ENCODE data around the gene NET1.

NET1 gene

DNA sequence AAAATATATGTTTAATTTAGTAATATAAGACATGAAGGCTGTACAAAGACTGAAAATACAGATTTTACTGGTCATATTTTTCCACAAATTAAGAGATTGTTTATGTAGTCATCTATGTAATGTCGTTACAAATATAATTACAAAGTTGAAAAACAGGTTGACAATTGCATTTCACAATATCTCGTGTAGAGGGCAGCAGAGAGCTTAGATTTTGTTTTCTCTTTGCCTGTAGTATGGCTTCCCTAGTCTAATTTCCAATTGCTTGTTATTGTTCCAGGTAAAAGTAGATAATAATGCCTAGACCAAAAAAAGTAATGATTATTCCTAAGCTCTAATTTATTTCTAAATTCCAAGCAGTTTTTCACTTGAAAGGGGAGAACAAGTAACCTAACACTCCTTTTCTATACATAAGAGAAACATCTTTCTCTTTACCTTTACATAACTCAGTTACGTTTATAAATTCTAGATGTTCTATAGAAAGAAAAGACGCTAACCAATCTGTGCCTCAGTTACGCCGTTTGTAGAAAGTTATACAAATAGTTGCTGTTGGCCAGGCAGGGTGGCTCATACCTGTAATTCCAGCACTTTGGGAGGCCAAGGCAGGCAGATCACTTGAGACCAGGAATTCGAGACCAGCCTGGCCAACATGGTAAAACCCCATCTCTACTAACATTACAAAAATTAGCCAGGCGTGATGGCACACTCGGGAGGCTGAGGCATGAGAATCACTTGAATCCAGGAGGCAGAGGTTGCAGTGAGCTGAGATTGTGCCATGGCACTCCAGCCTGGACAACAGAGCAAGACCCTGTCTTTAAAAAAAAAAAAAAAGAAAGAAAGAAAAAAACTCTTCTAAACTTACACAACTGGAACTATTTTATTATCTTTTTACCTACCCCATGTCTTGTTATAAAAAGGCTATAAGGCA, 30.0 kb downstream of the NET1 start:
- DNase-seq (ENCODE audit: low read depth in 3 of 3, low spot score in 1 of 3) = no peak

DNA sequence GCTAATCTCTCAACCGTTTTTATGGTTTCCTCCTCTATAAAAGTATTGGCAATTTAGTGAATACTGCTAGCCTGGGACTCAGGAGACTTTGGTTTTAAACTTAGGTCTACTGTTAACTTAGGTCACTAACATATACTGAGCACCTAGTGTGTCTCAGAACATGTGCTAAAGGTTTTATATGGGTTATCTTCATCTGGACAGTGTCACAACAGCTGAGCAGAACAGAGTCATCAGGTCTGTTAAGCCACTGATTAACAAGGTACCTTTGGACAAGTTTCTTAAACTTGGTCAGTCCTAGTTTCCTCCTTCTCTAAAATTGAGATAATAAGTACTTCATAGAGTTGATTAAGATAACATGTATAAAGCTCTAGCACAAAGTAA, 30.6 kb downstream of the NET1 start:
- no peak for DNase-seq (ENCODE audit: low read depth in 3 of 3, low spot score in 1 of 3)

DNA sequence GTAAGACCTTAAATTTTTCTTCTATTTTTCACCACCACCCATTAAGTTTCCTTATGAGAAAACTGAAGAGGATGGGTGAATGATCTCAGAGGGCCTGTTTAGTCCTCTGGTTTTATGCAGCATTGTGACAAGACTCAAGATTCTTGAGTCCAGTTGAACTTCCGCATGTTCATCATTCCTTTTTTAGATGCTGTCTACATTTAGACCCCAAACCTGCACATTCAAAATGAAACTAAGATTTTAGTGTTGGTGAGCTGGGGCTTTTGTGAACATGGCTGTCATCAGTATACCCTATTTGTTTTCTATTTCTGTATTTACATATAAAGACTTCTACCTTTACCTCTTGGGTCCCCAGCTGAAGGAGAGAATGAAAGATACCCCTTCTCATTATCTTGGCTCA, 31.1 kb downstream of the NET1 start:
- DNase-seq (ENCODE audit: low read depth in 3 of 3, low spot score in 1 of 3) = no peak

DNA sequence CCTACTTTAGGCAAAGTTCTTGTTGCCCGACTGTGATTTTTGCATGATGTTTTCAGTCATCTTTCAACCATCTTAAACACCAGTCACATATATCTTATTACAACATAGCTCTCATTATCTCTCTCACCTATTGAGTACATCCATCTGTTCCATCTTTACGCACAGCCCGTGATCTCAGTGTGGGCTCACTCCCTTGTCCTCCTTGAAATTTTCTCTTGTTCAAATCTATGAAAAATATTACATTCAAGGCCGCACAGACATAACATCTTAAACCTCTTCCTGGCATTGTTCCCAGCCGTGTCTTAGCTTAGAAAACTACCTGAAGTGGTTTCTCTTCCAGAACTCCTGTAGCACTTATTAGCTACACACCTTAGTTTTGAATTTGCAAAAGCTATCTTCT, 32.6 kb downstream of the NET1 start:
- DNase-seq (ENCODE audit: low read depth in 3 of 3, low spot score in 1 of 3) = no peak

DNA sequence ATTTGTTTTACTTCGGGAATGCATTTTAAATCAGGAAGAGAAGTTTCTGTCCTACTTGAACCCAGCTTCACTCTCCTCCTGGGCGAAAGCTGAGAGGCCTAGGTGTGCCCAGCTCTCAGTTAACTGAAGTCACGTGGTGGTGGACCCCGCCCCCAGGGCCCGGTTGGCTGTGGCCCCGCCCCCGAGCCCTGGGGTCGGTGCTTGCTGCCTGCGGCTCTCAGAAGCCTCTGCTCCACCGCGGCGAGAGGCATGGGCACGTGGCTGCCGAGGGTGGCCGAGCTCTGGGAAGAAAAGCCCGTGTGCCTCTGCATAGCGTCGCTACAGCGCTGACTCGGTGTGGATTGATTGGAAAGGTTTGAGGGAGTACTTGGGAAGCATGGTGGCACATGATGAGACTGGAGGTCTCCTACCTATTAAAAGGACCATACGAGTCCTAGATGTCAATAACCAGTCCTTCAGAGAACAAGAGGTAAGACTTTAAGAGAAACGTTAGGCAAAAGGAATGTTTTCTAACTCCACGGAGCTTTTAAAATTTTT, 34.1 kb downstream of the NET1 start:
- peak; percentile 27 to 71 (median 50) for DNase-seq (ENCODE audit: low read depth in 3 of 3, low spot score in 1 of 3)

DNA sequence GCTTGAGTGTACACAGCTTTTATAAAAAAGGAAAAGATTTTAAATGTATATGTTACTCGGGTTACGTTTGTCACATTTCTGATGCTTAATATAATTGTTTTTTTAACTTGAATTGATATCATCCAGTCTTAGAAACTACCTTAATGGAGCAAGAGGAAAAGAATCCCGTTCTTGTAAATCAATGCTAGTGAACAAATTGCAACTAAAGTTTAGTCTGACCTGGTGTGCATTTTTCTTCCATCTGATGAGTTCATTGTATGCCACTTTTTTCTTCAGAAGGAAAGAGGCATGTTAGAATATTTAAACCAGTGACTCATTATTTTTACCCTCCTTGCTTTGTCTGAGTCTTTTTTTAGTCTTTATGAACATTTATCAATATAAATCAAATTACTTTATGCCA, 34.7 kb downstream of the NET1 start:
- no peak for DNase-seq (ENCODE audit: low read depth in 3 of 3, low spot score in 1 of 3)

DNA sequence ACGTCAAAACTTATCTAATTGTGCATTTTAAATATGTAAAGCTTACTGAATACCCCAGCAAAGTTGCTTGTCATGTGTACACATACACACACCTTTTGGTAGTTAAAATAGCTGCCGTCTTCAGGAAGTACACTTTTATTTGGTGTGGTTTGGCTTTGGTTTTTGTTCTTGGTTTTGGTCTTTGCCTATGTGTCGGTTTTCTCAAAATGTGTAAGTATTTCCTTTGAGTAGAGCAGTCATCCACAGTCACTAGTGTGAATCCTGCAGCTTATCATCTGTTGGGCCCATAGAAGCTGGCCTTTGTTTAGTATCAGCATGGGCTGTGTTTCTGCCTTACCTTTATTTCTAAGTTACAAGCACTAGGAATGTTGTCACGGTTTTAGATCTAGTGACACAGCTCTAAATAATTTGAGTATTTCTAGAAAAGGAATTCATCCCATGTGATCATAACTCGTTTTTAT, 35.3 kb downstream of the NET1 start:
- DNase-seq (ENCODE audit: low read depth in 3 of 3, low spot score in 1 of 3) = no peak

DNA sequence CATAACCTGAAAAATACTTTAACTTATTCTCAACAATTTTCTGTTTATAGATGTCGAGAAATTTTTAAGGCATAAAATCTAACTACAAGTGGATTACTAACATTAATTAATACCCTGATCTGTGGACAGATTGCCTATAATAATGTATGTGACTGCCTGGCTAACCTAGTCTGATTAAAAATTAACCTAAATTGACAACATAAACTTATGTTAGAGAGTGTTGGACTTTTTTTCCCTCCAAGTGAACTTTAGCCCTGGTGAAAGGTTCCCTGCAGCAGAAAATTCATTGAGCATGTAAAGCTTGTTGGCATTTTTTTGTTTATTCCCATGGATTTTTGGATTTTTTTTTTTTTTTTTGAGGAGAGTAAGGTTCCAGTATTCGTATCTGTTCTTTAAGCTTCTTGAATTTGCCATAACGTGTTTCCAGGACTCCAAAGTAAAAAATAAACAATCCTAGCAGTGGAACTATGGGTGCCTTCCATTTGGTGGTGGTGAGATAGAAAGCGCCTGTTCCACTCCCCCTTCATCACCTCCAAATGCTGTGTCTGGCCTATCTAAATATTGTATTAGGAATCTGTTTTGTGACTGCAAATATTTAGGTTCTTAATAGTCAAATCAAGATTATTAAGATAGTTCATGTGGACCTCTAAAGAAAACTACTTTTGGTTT, 36.1 kb downstream of the NET1 start:
- DNase-seq (ENCODE audit: low read depth in 3 of 3, low spot score in 1 of 3) = no peak

DNA sequence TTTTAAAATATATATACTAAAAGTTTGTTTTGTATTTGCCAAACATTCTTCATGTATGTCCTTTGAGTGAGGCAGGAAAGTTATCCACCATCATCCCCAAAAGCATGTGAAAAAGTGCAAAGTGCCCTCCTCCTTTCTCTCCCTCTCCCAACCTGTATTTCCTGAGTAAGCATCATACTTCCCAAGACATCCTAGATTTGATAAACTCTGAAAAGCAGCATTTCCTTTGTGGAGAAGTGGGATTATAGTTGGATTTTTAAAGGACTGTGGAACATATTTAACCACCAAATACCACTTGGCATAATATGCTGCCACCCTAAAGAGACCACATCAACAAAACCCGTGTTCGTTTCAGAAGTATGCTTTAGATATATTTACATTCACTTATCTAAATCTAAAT, 36.9 kb downstream of the NET1 start:
- DNase-seq (ENCODE audit: low read depth in 3 of 3, low spot score in 1 of 3) = no peak

DNA sequence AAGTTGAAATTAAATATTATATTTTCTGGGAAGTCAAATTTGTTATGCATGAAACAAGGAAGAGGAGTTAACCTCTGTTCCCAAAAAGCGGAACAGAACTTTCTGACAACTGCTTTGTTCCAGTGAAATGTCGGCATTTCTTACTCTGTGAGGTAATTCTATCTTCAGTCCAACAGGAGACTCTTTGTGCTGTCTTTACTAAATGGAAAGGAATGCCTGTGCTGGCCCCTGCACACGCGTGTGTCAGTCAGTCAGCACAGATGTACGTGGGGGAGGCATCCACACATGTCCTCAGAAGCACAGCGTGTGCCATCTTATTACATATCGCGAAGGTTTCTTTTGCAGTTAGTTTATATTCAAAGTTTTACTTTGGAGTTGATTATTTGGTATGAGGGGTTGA, 37.5 kb downstream of the NET1 start:
- no peak for DNase-seq (ENCODE audit: low read depth in 3 of 3, low spot score in 1 of 3)

DNA sequence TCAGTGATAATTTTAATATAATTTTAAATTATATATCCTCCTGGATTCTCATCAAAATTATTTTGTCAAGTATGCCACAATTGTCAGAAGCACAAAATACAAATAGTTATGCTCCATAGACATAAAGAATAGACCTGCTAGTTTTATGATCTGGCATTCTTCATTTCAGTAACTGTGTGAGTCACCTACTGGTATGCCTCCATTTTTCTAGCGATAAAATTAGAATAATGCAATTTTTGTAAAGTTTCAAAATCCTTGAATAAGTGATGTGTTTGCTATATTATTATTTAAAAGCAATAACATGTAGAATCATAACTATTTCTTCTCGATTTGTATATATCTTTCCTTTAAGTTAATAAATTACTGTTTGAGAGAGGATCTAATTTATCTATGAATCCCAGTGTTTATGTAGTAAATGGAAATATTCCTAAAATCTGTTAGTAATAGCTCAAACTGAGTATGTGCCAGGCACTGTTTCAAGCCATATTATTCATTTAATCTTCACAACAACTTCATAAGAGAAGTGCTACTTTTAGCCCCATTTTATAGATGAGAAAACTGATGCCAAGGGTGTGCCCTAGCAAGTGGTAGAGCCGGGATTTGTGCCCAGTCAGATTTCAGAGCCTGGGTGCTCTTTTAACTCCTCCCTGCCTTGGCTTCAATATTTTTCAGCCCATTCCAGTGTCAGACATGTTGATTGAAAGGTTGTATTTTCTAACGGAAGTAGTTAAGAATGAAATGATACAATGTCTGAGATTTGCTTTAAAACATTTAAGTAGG, 38.4 kb downstream of the NET1 start:
- DNase-seq (ENCODE audit: low read depth in 3 of 3, low spot score in 1 of 3) = no peak

DNA sequence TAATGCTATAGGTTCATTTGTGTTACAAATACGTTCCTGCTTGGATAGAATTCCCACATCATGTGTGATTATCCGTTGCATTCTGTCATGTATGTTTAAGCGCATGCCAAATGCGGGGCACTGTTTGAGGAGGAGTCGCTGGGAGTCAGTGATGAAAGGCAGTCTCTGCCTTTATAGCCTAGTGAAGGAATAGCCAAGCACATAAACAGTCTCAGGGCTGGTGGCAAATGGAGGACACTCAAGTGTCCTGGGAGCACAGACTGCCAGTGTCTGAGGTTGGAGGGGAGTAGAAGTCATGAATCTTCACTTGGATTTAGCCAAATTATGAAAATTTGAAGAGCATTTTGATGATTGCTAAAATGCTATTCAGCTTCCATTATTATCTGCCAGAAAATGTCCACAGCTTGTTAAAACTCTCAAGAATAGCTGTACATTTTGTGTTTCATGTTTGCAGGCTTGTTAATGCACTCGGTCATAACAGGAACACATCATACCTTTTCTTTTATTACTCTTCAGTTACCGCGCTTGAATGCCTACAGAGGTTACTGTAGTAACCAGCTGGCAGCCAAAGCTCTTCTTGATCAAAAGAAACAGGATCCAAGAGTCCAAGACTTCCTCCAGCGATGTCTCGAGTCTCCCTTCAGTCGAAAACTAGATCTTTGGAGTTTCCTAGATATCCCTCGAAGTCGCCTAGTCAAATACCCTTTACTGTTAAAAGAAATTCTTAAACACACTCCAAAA, 41.6 kb downstream of the NET1 start:
- DNase-seq (ENCODE audit: low read depth in 3 of 3, low spot score in 1 of 3) = no peak

DNA sequence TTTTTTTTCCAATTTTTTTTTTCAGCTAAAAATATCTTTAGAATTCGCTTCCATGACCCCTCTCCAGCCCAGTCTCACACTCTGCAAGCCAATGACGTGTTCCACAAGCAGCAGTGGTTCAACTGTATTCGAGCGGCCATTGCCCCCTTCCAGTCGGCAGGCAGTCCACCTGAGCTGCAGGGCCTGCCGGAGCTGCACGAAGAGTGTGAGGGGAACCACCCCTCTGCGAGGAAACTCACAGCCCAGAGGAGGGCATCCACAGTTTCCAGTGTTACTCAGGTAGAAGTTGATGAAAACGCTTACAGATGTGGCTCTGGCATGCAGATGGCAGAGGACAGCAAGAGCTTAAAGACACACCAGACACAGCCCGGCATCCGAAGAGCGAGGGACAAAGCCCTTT, 44.2 kb downstream of the NET1 start:
- DNase-seq (ENCODE audit: low read depth in 3 of 3, low spot score in 1 of 3) = no peak

DNA sequence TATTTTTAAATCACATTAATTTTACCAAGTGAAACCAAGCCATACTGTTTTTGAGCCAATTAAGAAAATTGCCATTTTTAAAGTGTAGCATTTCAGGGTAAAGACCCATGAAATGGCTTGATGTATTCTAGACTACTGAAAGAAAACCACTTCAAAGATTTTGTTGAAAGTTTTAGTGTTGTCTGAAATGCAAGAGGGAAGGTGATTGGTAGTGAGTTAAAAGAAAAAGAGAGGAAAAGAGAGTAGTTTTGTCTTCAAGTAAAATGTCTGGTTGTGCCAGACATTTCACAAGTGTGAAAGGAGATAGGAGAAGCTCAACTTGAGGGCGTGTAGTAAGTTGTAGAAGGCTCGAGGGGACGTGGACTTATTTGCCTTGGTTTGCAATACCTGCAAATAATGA, 45.4 kb downstream of the NET1 start:
- DNase-seq (ENCODE audit: low read depth in 3 of 3, low spot score in 1 of 3) = no peak

DNA sequence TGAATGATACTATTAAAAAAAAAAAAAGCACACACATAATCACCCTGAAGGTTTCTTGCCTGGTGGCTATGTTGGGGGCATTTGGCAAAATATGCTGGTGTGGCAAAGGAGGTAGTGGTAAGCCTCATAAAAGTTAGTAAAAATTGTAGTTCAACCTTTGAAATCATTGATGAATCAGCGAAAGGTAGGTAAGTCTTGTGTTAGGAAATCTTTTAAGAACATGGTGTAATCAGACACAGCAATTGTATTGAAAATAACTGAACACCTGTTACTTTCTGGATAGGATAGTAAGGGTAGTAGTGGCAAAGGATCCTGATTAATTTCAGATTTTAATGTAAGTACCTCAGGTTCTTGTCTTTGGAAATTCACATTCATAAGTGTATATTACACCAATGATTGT, 46.1 kb downstream of the NET1 start:
- DNase-seq (ENCODE audit: low read depth in 3 of 3, low spot score in 1 of 3) = no peak

DNA sequence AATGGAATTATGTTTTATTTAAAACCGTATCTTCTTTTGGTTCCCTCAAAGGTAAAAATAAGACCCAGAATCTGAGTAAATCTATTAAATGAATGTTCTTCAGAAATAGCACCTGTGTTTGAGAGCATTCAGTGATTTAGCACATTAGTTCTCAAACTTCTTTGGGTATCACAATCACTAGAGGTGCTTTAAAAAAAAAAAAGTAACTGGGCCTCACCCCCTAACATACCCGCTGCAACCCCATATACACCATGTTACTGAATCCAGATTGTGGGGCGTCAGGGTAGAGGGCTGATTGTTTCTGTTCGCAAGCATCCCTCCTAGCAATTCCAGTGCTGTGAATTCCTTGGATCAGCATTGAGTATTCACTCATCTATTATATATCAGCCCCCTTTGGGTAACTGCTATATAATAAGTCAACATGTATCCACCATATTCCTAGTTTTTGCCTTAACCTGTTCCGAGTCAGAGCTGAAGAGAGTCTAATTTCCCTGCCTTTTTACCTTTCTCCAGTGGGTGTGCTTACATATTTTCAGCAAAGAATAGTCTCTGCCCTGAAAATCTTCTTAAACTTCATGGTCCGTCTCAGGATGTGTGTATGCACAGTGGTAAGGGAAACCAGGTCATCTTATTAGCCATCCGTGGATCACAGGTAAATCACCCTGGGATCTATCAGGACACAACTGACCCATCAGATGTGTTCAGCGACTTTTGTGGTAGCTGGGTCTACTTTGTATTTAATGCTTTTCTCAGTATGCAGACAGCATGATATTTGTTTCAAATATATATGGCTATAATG, 46.8 kb downstream of the NET1 start:
- DNase-seq (ENCODE audit: low read depth in 3 of 3, low spot score in 1 of 3) = no peak

DNA sequence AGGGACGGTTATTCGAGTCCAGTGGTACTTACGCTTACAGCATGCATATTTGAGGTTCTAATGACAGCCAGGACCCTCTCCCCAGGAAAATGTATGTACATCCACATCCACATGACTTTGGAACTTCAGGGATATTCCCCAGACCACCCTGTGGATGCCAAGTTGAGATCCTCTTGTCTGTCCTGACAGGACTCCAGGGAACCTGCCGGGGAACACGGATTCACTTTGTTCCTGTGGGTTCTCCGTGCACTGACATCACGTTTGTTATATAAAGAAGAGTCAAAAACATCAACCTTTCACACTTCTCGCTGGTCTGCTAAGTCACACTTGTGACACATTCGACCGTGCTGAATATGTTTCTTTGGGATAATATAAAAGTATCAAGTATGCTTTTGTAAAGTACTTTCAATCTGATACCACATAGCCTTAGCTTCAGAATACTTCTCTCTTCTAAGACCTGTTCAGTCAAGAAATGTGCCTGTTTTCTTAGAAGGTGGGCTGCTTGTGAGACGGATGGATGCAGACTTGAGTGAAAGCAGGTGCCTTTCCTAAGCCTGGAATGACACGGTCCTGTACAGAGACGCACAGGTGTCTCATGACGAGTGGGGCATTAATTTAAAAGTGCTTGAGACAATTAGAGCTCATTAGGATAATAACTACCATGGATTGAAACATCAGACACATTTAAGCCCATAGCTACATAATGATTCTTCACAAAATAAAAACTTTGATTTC, 48.3 kb downstream of the NET1 start:
- no peak for DNase-seq (ENCODE audit: low read depth in 3 of 3, low spot score in 1 of 3)

DNA sequence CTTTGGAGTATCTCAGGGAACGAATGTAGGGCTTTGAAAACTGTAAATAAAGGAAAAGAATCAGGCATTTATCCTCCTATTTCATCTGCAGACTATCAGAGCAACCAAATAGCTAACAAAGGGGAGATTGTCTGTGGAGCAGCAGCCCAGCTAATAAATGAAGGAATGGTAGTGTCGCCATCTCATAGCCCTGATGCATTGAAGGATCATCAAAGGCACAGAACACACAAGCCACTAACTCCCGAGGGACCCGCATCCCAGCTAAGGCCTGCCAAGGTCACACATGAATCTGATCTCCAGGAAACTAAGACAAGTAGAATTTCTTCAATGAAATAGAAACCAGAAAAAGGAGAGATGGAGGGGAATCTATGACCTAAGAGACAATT, 48.8 kb downstream of the NET1 start:
- no peak for DNase-seq (ENCODE audit: low read depth in 3 of 3, low spot score in 1 of 3)

All from stimulated activated CD4-positive, alpha-beta T cell treated with anti-CD3 and anti-CD28 coated beads, TNF-alpha, amount 100 ng/mL, for 1 hour (primary cell).